HG03378 (cell line): Measurements from ENCODE around the gene KLHDC7B.
"Not testable (repeated sequence)": the region's sequence is repeated elsewhere in the genome, so short reads cannot be mapped to it uniquely, and the experiment has no call there.

Experiments
- ATAC-seq: cut with Tn5 transposase; IDR thresholded peaks from one replicate; pipeline ENCODE4 v1.9.1; 2021; ENCODE audit warnings: mild to moderate bottlenecking, moderate library complexity; ENCODE audit not compliant: unreplicated experiment

The KLHDC7B gene

GRCh38 chr22:50529416-50529896 lies 16.2 kb upstream of the KLHDC7B start:
- no peak for ATAC-seq

- no peak for ATAC-seq
Observed at GRCh38 chr22:50529897-50530579, 15.7 kb upstream of the KLHDC7B start, which contains the start of gene TYMP. Gene TYMP, minus strand, starts transcription at chr22:50530012. Its CDS starts 303 bp downstream, at chr22:50529709.

GRCh38 chr22:50530580-50530876 lies 15.2 kb upstream of the KLHDC7B start:
- no peak for ATAC-seq

GRCh38 chr22:50530877-50531545 lies 14.7 kb upstream of the KLHDC7B start:
- ATAC-seq, result no peak

- ATAC-seq, result no peak
Observed at GRCh38 chr22:50531546-50531961, 14.1 kb upstream of the KLHDC7B start.

GRCh38 chr22:50531962-50532674 lies 13.6 kb upstream of the KLHDC7B start:
- no peak for ATAC-seq

- ATAC-seq, result no peak
Observed at GRCh38 chr22:50532824-50533796, 12.6 kb upstream of the KLHDC7B start.

GRCh38 chr22:50533856-50534711 lies 11.6 kb upstream of the KLHDC7B start:
- not testable (repeated sequence) for ATAC-seq

GRCh38 chr22:50535113-50535512 lies 10.6 kb upstream of the KLHDC7B start:
- ATAC-seq, result no peak

- no peak for ATAC-seq
Observed at GRCh38 chr22:50536226-50536625, 9.5 kb upstream of the KLHDC7B start.

GRCh38 chr22:50537765-50538164 lies 7.9 kb upstream of the KLHDC7B start:
- ATAC-seq, result no peak

- no peak for ATAC-seq
Observed at GRCh38 chr22:50540381-50540780, 5.3 kb upstream of the KLHDC7B start.

GRCh38 chr22:50541667-50542026 lies 4.1 kb upstream of the KLHDC7B start:
- ATAC-seq, result not testable (repeated sequence)

GRCh38 chr22:50542416-50542927 lies 3.2 kb upstream of the KLHDC7B start:
- ATAC-seq, result no peak

- ATAC-seq, result no peak
Observed at GRCh38 chr22:50544078-50544745, 1.5 kb upstream of the KLHDC7B start.

GRCh38 chr22:50544746-50545253 lies 899 bp upstream of the KLHDC7B start:
- ATAC-seq, result no peak

GRCh38 chr22:50546326-50547262 lies 895 bp downstream of the KLHDC7B start:
- ATAC-seq, result no peak
